Measurements from ENCODE around the gene NRP2.

Gene NRP2

DNA sequence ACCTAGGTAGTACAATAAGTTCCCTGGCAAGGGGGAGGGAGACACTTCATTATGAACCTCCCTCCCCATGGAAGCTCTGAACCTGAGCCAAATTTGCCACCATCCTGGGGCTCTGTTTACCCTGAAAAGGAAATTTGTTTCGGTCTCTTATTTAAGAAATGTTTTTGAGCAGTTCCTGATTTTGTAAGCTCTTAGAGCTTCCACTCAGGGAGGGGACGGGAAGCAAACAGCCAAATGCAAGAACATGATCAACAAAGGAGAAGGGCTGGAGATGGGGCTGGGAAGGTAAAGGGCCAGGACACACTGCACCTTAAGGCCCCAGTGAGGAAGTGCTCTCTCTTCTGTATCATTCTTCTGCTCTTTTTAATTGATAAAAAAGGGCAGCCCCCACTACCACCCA is 117.9 kb downstream of the NRP2 start:
- DNase-seq (ENCODE audit: low read depth) = no peak
- H3K4me3 ChIP-seq (ENCODE audit: low read depth, low read length) = no peak overlapping the region
- in situ Hi-C loops (cut with HindIII; ENCODE audit: low sequenced_read_pairs) = loop anchor here (5.0 kb wide), 2 partner anchors 68 to 92 kb away; no protein-coding TSS in a partner anchor
- TF ChIP-seq, protein P1, sequence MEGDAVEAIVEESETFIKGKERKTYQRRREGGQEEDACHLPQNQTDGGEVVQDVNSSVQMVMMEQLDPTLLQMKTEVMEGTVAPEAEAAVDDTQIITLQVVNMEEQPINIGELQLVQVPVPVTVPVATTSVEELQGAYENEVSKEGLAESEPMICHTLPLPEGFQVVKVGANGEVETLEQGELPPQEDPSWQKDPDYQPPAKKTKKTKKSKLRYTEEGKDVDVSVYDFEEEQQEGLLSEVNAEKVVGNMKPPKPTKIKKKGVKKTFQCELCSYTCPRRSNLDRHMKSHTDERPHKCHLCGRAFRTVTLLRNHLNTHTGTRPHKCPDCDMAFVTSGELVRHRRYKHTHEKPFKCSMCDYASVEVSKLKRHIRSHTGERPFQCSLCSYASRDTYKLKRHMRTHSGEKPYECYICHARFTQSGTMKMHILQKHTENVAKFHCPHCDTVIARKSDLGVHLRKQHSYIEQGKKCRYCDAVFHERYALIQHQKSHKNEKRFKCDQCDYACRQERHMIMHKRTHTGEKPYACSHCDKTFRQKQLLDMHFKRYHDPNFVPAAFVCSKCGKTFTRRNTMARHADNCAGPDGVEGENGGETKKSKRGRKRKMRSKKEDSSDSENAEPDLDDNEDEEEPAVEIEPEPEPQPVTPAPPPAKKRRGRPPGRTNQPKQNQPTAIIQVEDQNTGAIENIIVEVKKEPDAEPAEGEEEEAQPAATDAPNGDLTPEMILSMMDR (IDR thresholded peaks at IDR 0.05; ENCODE audit: low read depth, low read length, missing control alignments) = no peak

DNA sequence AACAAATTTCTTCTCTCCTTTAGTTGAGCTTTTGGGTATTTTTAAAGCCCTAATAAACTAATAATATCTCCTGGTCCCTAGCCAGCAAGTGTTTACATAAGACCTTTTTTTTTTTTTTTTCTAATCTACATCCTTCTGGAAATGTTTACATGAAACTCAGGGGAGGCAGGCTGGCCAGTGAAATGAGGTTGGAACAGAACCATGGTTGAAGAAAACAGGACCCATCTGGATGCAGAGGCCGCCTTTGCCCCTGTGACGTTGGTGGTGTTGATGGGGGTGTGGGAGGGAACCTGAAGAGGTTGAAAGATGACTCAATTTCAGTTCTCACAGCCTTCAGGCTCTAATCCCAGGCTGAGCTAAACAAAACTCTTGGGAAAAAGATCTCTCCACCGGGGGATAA is 118.5 kb downstream of the NRP2 start:
- TF ChIP-seq, protein P1 (IDR thresholded peaks at IDR 0.05; ENCODE audit: low read depth, low read length, missing control alignments) = no peak
- peak; percentile 8 for DNase-seq (ENCODE audit: low read depth)
- H3K4me3 ChIP-seq (ENCODE audit: low read depth, low read length) = no peak overlapping the region
- in situ Hi-C loops (cut with HindIII; ENCODE audit: low sequenced_read_pairs) = loop anchor here (5.0 kb wide), 2 partner anchors 68 to 92 kb away; no protein-coding TSS in a partner anchor

DNA sequence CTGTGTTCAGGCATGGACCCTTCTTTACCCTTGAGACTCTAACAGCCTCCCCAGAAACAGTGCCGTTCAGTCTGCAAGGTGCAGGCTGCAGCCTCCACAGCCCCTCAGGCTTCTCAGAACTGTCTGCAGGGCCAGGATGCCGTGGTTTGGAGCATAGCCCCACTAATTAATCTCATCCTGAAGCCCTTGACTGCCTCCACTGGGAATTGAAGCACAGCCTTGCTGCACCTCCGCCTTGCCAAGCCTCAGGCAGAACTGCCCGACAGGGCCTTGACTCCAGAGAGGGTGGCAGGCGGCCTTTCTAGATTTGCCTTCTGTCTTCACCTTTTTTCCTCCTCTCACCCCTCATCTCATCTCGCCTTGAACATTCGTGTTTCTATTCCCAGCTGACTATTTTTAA is 119.8 kb downstream of the NRP2 start:
- in situ Hi-C loops (cut with HindIII; ENCODE audit: low sequenced_read_pairs) = loop anchor here (5.0 kb wide), 2 partner anchors 70 to 90 kb away; no protein-coding TSS in a partner anchor
- no peak overlapping the region for H3K4me3 ChIP-seq (ENCODE audit: low read depth, low read length)
- DNase-seq (ENCODE audit: low read depth) = peak; percentile 47
- TF ChIP-seq, protein P1 (IDR thresholded peaks at IDR 0.05; ENCODE audit: low read depth, low read length, missing control alignments) = no peak

- TF ChIP-seq, protein P1 (IDR thresholded peaks at IDR 0.05; ENCODE audit: low read depth, low read length, missing control alignments) = no peak
- DNase-seq (ENCODE audit: low read depth) = no peak
- in situ Hi-C loops (cut with HindIII; ENCODE audit: low sequenced_read_pairs) = loop anchor here (5.0 kb wide), 2 partner anchors 71 to 89 kb away; no protein-coding TSS in a partner anchor
- no peak overlapping the region for H3K4me3 ChIP-seq (ENCODE audit: low read depth, low read length)
These were observed 120.6 kb downstream of the NRP2 start for GRCh38 chr2:205802941-205803340.

DNA sequence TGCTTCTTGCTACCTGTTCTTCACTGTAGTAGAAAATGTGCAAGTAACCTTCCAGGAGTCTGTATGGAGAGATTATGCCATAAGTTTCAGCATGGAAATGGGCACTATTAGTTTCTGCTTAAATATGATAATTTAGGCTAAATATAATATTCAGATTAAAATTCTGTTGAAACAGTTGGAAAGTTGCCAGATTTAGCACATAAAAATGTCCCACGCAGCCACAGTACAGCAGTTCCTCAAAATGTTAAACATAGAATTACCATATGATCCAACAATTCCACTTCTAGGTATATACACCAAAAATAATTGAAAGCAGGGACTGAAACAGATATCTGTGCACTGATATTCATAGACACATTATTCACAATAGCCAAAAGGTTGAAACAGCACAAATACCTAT is 121.2 kb downstream of the NRP2 start:
- TF ChIP-seq, protein P1 (IDR thresholded peaks at IDR 0.05; ENCODE audit: low read depth, low read length, missing control alignments) = no peak
- DNase-seq (ENCODE audit: low read depth) = no peak
- no peak overlapping the region for H3K4me3 ChIP-seq (ENCODE audit: low read depth, low read length)
- in situ Hi-C loops (cut with HindIII; ENCODE audit: low sequenced_read_pairs) = loop anchor here (5.0 kb wide), 2 partner anchors 71 to 89 kb away; no protein-coding TSS in a partner anchor

GRCh38 chr2:205805136-205805535 is 122.8 kb downstream of the NRP2 start:
- no peak for DNase-seq (ENCODE audit: low read depth)
- in situ Hi-C loops (cut with HindIII; ENCODE audit: low sequenced_read_pairs) = no loop called here
- H3K4me3 ChIP-seq (ENCODE audit: low read depth, low read length) = no peak overlapping the region
- TF ChIP-seq, protein P1 (IDR thresholded peaks at IDR 0.05; ENCODE audit: low read depth, low read length, missing control alignments) = no peak
